Measurements from ENCODE around the gene EME1. TPM values are rescaled to one million over a fixed set of nuclear protein-coding genes. Genes with fewer than 3 reads are reported as not detected.

EME1 gene
- total RNA-seq, 1 donor from 2014 or later = 3.6 TPM

- TF ChIP-seq CTCF (IDR thresholded peaks at IDR 0.05) = no peak
- peaks cover 48% of the 10 kb centered on the region for H3K36me3 Mint-ChIP-seq (ENCODE audit: low read depth)
- ChIA-PET POLR2A (interaction anchor here (1.7 kb wide), 1 partner anchor 14 kb away, joined by 7 read pairs; no protein-coding TSS in a partner anchor), CTCF (interaction anchor here (0.8 to 4.1 kb wide), 5 partner anchors 13 to 141 kb away, joined by 3 to 22 read pairs (median 18); partner anchors contain the start of genes LRRC59 and XYLT2)
- DNase-seq (no peak), ATAC-seq (ENCODE audit: low read depth) (no peak)
- no peak overlapping the region for H3K4me3 Mint-ChIP-seq
- H3K4me1 Mint-ChIP-seq = peaks cover 7% of the 10 kb centered on the region
- H3K27ac Mint-ChIP-seq = no peak overlapping the region
- H3K27me3 Mint-ChIP-seq = no peaks in the 10 kb centered on the region
- H3K9me3 Mint-ChIP-seq = no peaks in the 10 kb centered on the region
- intact Hi-C loops (cut with micrococcal nuclease) = loop anchor here (5.0 kb wide), 1 partner anchor 37 kb away; the partner anchor contains the start of gene LRRC59
Observed at GRCh38 chr17:50360486-50361115, 12.4 kb upstream of the EME1 start.

- Mint-ChIP-seq H3K36me3 (ENCODE audit: low read depth) (peaks cover 46% of the 10 kb centered on the region), H3K27me3 (no peaks in the 10 kb centered on the region), H3K9me3 (no peaks in the 10 kb centered on the region), H3K4me3 (no peak overlapping the region), H3K27ac (peak overlapping the region; percentile 70), H3K4me1 (peaks cover 7% of the 10 kb centered on the region)
- peak; percentile 97 for ATAC-seq (ENCODE audit: low read depth)
- TF ChIP-seq CTCF (IDR thresholded peaks at IDR 0.05) = peak; percentile 30
- ChIA-PET POLR2A (interaction anchor here (0.9 to 2.0 kb wide), 5 partner anchors 10 to 117 kb away, joined by 3 to 9 read pairs (median 7); partner anchors contain the start of genes LRRC59 and RSAD1), CTCF (interaction anchor here (0.7 to 4.1 kb wide), 18 partner anchors 9 to 162 kb away, joined by 3 to 29 read pairs (median 5); partner anchors contain the start of genes LRRC59, RSAD1 and XYLT2)
- DNase-seq = no peak
- intact Hi-C loops (cut with micrococcal nuclease) = loop anchor here (1.0 to 5.0 kb wide), 3 partner anchors 35 to 139 kb away; partner anchors contain the start of gene LRRC59
Observed at GRCh38 chr17:50361561-50362480, 11.2 kb upstream of the EME1 start.

GRCh38 chr17:50362661-50363060 is 10.4 kb upstream of the EME1 start:
- Mint-ChIP-seq H3K36me3 (ENCODE audit: low read depth) (peaks cover 49% of the 10 kb centered on the region), H3K27me3 (no peaks in the 10 kb centered on the region), H3K27ac (no peak overlapping the region), H3K4me3 (no peak overlapping the region), H3K4me1 (peaks cover 7% of the 10 kb centered on the region), H3K9me3 (no peaks in the 10 kb centered on the region)
- POLR2A ChIA-PET = interaction anchor here (0.9 to 2.0 kb wide), 5 partner anchors 10 to 117 kb away, joined by 3 to 9 read pairs (median 7); partner anchors contain the start of genes LRRC59 and RSAD1
- TF ChIP-seq CTCF (IDR thresholded peaks at IDR 0.05) = no peak
- intact Hi-C loops (cut with micrococcal nuclease) = loop anchor here (1.0 to 5.0 kb wide), 3 partner anchors 35 to 139 kb away; partner anchors contain the start of gene LRRC59
- CTCF ChIA-PET = interaction anchor here (0.8 to 4.1 kb wide), 13 partner anchors 8 to 163 kb away, joined by 3 to 29 read pairs (median 5); partner anchors contain the start of genes LRRC59, RSAD1 and XYLT2
- no peak for ATAC-seq (ENCODE audit: low read depth)
- no peak for DNase-seq

- ATAC-seq (ENCODE audit: low read depth) = no peak
- Mint-ChIP-seq H3K27ac (no peak overlapping the region), H3K27me3 (no peaks in the 10 kb centered on the region), H3K9me3 (no peaks in the 10 kb centered on the region), H3K4me3 (no peak overlapping the region), H3K36me3 (ENCODE audit: low read depth) (peaks cover 49% of the 10 kb centered on the region), H3K4me1 (peaks cover 7% of the 10 kb centered on the region)
- no peak for TF ChIP-seq CTCF (IDR thresholded peaks at IDR 0.05)
- DNase-seq = no peak
- intact Hi-C loops (cut with micrococcal nuclease) = loop anchor here (5.0 kb wide), 1 partner anchor 34 kb away; the partner anchor contains the start of gene LRRC59
- ChIA-PET CTCF (interaction anchor here (1.4 to 4.1 kb wide), 6 partner anchors 11 to 138 kb away, joined by 4 to 29 read pairs (median 20); partner anchors contain the start of genes LRRC59, RSAD1 and XYLT2), POLR2A (interaction anchor here (2.0 kb wide), 1 partner anchor 34 kb away, joined by 7 read pairs; the partner anchor contains the start of gene LRRC59)
Observed at GRCh38 chr17:50363217-50364060, 9.6 kb upstream of the EME1 start.
